HG02885 (cell line): ENCODE data around the gene HOXB3.

Experiments used
- ATAC-seq: cut with Tn5 transposase; IDR thresholded peaks from one replicate; pipeline ENCODE4 v1.9.1; 2021; ENCODE audit warnings: mild to moderate bottlenecking; ENCODE audit not compliant: unreplicated experiment, poor library complexity

HOXB3 gene

GRCh38 chr17:48571826-48572417, 18.1 kb downstream of the HOXB3 start:
- ATAC-seq = no peak

DNA sequence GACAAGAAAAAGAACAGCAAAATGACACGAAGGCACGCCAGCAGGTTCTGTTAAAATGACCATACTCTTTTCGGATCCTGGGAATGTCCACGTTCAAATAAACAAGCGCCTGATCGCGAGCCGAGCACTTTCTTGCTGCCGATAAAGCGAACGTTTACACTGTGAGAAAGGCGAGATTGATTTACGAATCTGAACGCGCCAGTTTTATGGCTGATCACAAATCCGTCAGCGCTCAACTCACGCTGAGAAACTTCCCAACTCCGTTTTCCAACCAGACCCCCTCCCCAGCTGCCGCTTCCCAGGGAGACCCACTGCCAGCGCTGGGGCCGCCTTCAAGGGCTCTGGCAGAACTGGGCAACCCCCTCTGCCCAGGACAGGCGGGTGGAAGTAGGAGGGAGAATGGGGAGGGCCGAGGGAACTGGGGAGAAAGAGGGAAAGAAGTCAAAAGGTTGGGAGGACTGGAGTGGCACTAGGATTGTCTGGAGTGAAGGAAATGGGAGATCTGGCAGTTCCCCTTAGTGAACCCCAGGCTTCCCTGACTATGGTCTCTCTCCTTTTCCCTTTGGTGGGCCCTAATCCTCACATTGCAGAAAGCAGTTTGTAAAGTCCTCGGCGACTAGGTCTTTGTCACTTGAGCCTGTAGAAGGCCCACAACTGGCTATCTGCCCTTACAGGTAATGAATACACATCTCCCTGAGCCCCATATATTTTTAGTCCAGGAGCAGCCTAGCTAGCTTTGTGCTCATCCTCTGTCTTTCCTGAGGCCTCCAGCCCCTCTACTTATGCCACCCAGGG, 18.8 kb downstream of the HOXB3 start:
- no peak for ATAC-seq

DNA sequence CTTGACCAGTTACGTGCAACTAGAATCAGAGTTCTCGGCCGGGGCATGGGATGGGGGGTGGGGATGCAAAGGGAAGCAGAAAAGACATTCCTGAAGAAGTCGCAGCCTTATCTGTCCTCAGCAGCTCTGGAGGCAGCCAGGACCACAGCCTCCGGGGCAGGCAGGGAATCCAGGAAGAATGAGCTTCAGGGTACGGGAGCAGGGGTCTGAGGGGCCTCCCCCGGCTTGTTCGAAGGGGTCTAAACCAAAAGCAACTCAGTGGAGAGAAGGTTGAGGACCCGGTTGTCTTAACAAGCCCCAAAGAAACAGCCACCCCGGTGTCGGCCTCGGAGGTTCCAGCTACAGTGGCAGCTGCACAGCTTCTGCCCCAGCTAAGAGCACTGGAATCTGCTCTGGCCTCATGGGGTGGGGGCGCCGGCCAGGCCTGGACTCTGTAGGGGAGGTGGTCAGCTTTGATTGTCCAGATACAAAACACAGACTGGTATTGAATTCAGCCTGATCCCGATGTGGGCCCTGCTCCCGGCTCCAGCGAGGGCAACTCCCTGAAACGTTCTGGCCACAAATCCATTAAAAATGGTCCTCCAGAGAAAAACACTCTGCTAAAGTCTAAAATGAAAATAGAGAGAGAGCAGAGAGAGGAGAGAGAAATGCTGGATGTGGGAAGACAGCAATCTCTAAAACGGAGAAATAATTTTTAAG, 19.6 kb downstream of the HOXB3 start:
- ATAC-seq = no peak

DNA sequence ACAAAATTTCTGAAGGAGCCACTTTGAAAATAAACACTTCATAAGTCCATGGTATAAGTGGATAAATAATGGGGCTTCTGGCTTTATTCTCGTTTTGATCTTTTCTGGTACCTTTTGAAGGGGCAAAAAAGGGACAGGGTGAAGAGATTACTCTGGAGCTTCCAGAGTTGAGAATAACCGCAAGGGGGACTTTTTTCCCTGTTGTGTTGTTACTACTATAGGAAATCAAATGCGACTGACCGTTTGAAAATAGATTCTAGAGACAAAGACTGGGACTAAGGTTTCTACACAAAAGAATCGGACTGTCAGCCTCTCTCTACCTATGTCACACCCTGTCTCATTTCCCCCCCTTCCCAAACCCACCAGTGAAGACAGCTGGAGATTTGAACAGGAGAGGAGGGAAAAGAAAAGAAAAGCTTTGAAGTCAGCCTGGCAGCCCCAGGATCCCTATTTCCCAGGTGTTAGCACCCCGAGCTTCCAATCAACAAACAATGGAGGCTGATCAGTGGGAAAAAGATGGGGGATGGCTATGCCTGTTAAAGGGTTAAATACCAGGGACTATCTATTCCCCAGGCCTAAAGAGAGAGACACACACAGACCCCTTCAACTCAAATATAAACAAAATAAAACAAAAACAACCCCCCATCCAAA, 20.2 kb downstream of the HOXB3 start:
- ATAC-seq = no peak

GRCh38 chr17:48569240-48569582, 20.8 kb downstream of the HOXB3 start:
- ATAC-seq = no peak

- no peak for ATAC-seq
Measured at GRCh38 chr17:48568499-48569239, 21.4 kb downstream of the HOXB3 start.

- ATAC-seq = no peak
Measured at GRCh38 chr17:48567646-48568354, 22.2 kb downstream of the HOXB3 start.

DNA sequence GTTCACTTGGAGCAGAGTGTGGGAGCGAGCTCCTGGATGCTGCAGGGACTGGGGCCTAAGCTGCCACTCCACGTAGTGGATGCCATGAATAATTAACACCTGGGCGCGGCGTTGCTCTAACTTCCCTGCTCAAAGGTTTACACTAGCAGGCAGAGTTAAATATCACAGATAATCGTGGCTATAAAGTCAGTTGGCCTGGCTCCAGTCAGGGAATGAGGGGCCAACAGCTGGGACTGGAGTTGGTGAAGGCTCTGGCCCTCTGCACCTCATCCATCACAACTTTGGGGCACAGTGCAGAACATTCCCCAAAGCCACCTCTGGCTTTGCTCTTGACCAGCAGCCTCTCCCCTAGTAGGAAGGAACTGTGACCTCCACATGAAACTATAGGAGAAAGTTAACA, 22.8 kb downstream of the HOXB3 start:
- ATAC-seq = no peak

GRCh38 chr17:48566717-48567116, 23.3 kb downstream of the HOXB3 start:
- no peak for ATAC-seq

DNA sequence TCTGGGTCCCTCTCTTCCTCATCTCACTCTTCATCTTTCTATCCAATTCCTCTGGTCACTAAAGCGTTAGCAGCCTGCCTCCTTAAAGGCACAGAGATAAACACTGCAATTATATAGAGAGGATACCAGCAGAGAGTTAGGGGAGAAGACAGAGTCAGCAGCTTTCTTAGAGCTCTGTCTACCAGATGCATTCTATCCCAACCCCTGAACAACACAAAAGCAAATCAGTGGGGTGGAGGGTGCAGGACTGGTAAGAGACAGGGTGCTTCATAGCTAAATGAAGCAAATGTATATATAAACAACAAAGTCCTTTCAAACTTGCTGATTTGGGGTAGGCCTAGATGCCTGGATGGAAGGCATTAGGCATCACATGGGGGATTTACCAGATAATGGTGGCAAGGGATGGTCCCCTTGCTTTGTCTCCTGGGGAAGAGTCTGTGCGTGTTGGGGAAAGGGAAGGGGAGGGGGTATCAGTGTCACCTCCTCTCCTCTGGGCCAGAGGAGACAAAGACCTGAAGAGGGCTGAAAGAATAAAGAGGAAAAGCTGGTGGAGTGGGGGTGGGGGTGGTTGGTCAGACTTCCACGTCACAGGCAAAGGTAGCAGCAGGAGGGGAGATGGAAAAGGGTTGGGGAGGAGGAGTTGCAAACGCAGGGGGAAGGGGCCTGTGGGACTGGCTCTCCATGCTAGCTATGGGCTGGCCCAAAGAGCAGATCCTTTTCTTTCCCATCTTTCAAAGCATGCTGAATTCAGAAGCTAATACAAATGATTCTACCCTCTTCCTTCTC, 23.9 kb downstream of the HOXB3 start:
- no peak for ATAC-seq

DNA sequence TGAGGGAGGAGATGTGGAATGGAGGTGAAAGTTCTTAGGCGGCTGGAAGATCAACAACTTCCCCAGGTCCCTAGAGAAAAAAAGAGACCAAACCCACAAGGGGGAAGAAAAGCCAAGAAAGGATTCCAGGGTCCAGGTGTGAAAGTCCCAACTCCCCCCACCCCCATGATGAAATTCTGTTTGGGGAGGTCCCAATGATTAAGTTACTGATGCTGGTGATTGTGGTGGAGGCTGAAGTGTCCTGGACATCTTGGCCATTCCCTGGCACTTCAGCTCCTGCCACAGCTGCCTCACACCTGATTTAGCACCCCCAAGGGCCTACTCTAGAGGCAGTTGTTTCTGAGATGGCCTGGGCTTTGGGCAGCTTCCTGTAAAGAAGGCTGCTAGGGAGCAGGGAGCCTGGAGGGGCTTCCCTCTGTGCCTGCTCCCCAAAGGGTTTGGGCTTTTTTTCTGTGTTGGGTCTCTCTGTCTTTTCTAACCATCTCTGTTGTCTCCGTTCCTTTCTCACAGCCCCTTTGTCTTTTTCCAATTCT, 25.0 kb downstream of the HOXB3 start:
- no peak for ATAC-seq

- ATAC-seq = no peak
Measured at GRCh38 chr17:48564188-48565021, 25.6 kb downstream of the HOXB3 start.

- ATAC-seq = no peak
Measured at GRCh38 chr17:48563867-48564187, 26.2 kb downstream of the HOXB3 start.

GRCh38 chr17:48563385-48563838, 26.6 kb downstream of the HOXB3 start:
- ATAC-seq = no peak

DNA sequence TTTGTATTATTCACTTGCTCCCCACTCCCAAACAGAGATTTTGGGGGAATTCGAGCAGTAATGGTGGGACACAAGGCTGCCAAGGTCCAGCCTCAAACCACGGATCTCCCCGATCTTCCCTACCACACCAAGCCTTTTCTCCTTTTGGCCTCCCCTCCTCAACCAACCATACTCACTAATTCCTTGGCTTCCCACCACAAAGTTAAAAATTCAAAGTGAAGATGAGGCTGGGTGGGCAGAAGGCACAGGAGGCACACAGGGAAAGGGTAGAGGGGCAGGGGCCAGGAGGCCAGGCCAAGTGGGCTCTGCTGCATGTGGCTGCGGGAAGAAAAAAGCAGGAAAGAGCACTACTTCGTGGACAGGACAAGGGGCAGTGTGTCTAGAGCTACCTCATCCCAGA, 27.1 kb downstream of the HOXB3 start:
- no peak for ATAC-seq

GRCh38 chr17:48561884-48562810, 27.9 kb downstream of the HOXB3 start:
- ATAC-seq = no peak
